B cell (primary cell): ENCODE measurements around the gene DEXI. TPM values are rescaled to one million over a fixed set of nuclear protein-coding genes. Genes with fewer than 3 reads are reported as not detected.

Experiments
- ATAC-seq: fragments of 200-7000 bp; cut with Tn5 transposase; one replicate; pipeline ENCODE4 v1.10.0; 2021; ENCODE audit warnings: low read depth, mild to moderate bottlenecking, moderate number of reproducible peaks, moderate library complexity
- CTCF ChIA-PET: fragments of 350-600 bp; sonication (Branson Sonifier 250); formaldehyde crosslinking; loops from one replicate; lab custom pipeline; 2021; ENCODE audit warnings: antibody characterized with exemption, inconsistent platforms; lab: Charles Lee
- POLR2A ChIA-PET: fragments of 350-600 bp; sonication (Branson Sonifier 250); formaldehyde crosslinking; loops from one replicate; lab custom pipeline; 2021; ENCODE audit warnings: antibody characterized with exemption; lab: Charles Lee
- DNase-seq: peaks from one replicate; pipeline ENCODE4 v3.0.0; 2013
- H2AFZ ChIP-seq: 2 replicates; pipeline ENCODE4 v1.6.1; 2012; ENCODE audit warnings: mild to moderate bottlenecking, low read depth, low read length; ENCODE audit not compliant: insufficient read depth, poor library complexity, severe bottlenecking
- H3K27ac ChIP-seq, 2 donors: 1 replicate in 1 of 2; 2 replicates in 1 of 2; pipeline ENCODE4 v1.5.1; 2012 to 2013; ENCODE audit warnings: low read length in 2 of 2, mild to moderate bottlenecking in 2 of 2, moderate library complexity in 1 of 2
- H3K27me3 ChIP-seq, 4 experiments: fragments of 200-600 bp in 1 of 4; sonication (generic) in 1 of 4; replicated peaks in 1 of 4; 1 replicate in 2 of 4; 2 replicates in 2 of 4; pipeline versions ENCODE4 v1.6.1 to v1.7.0; 2013 to 2016; ENCODE audit warnings: low read length in 3 of 4, mild to moderate bottlenecking in 2 of 4, mixed read lengths in 1 of 4, moderate library complexity in 1 of 4; ENCODE audit not compliant: insufficient read depth in 4 of 4, control insufficient read depth in 3 of 4; ENCODE audit errors: control extremely low read depth in 1 of 4
- H3K36me3 ChIP-seq, 2 experiments: replicated peaks in 1 of 2; 1 replicate in 1 of 2; 2 replicates in 1 of 2; pipeline versions ENCODE4 v1.6.1 to v1.7.1; 2013; ENCODE audit warnings: low read length in 1 of 2; ENCODE audit not compliant: insufficient read depth in 2 of 2, control insufficient read depth in 1 of 2; ENCODE audit errors: control extremely low read depth in 1 of 2, extremely low read depth in 1 of 2
- H3K4me1 ChIP-seq, 2 donors: fragments of 200-600 bp in 1 of 2; sonication (generic) in 1 of 2; 1 replicate in 1 of 2; 2 replicates in 1 of 2; pipeline versions ENCODE4 v1.5.1 to v1.6.1; 2013 to 2017; ENCODE audit warnings: low read length in 2 of 2; ENCODE audit not compliant: control insufficient read depth in 2 of 2, insufficient read depth in 2 of 2
- H3K4me2 ChIP-seq: replicated peaks from 2 replicates; pipeline ENCODE3; 2012; ENCODE audit warnings: mild to moderate bottlenecking, low read depth, low read length; ENCODE audit not compliant: poor library complexity, severe bottlenecking
- H3K4me3 ChIP-seq, 5 experiments: fragments of 200-600 bp in 1 of 5; sonication (generic) in 1 of 5; 1 replicate in 3 of 5; 2 replicates in 2 of 5; pipeline versions ENCODE4 v1.5.1 to v1.7.0; 2011 to 2016; ENCODE audit warnings: low read length in 4 of 5, mild to moderate bottlenecking in 4 of 5, low read depth in 2 of 5, control low read depth in 1 of 5, moderate library complexity in 1 of 5; ENCODE audit not compliant: insufficient read depth in 1 of 5; ENCODE audit errors: control extremely low read depth in 1 of 5, extremely low read depth in 1 of 5
- H3K79me2 ChIP-seq: fragments of 200-600 bp; sonication (generic); one replicate; pipeline ENCODE4 v1.6.0; 2016; ENCODE audit warnings: low read length; ENCODE audit not compliant: control insufficient read depth, insufficient read depth
- H3K9ac ChIP-seq: fragments of 200-600 bp; sonication (generic); 2 replicates; pipeline ENCODE4 v1.6.1; 2017; ENCODE audit warnings: mild to moderate bottlenecking, low read length, moderate library complexity
- H3K9me3 ChIP-seq, 3 donors: one replicate each; pipeline versions ENCODE4 v1.6.1 to v1.7.1; 2013; ENCODE audit warnings: low read length in 2 of 3; ENCODE audit not compliant: control insufficient read depth in 2 of 3, insufficient read depth in 1 of 3; ENCODE audit errors: control extremely low read depth in 1 of 3
- H4K20me1 ChIP-seq: 2 replicates; pipeline ENCODE4 v1.6.0; 2012; ENCODE audit warnings: mild to moderate bottlenecking, low read length; ENCODE audit not compliant: insufficient read depth, control insufficient read depth, poor library complexity, severe bottlenecking
- H3K27ac Mint-ChIP-seq: one replicate; pipeline ENCODE4 v1.8.0; 2021; ENCODE audit warnings: mixed read lengths
- H3K27me3 Mint-ChIP-seq: one replicate; pipeline ENCODE4 v1.8.0; 2021; ENCODE audit warnings: mixed read lengths
- H3K4me1 Mint-ChIP-seq: one replicate; pipeline ENCODE4 v1.8.0; 2021; ENCODE audit warnings: mixed read lengths
- H3K4me3 Mint-ChIP-seq: one replicate; pipeline ENCODE4 v1.8.0; 2021; ENCODE audit warnings: mixed read lengths
- H3K9me3 Mint-ChIP-seq: one replicate; pipeline ENCODE4 v1.8.0; 2022; ENCODE audit warnings: mixed read lengths; ENCODE audit not compliant: insufficient read depth
- CTCF ChIP-seq: fragments of 200-600 bp; IDR thresholded peaks from one replicate; pipeline ENCODE4 v1.8.0; 2022; ENCODE audit warnings: antibody characterized with exemption, mild to moderate bottlenecking
- EZH2 ChIP-seq: IDR thresholded peaks from 2 replicates; pipeline ENCODE4 v1.6.1; 2012; ENCODE audit warnings: borderline replicate concordance, low read depth, mild to moderate bottlenecking, moderate library complexity, low read length; ENCODE audit not compliant: insufficient read depth, poor library complexity, severe bottlenecking
- WGBS: methylation state at CpG from one replicate; pipeline ENCODE4 v1.1.5; 2013; ENCODE audit warnings: missing lambda C conversion rate; ENCODE audit not compliant: insufficient coverage; 5-methylcytosine and 5-hydroxymethylcytosine counted together
- intact Hi-C: fragments of 100-400 bp; cut with micrococcal nuclease; formaldehyde crosslinking; loops from one replicate; pipeline ENCODE4 v1.10.0; 2022
- polyA plus RNA-seq: library from polyadenylated mRNA; depleted of rRNA; stranded (reverse); fragments of >200 nt; gene quantifications from 2 replicates; pipeline ENCODE4 v1.2.3, GENCODE V29; 2012
- total RNA-seq, 2 donors: library from RNA; stranded (reverse); fragments of 120-200 nt in 1 of 2; gene quantifications; 1 replicate in 1 of 2; 2 replicates in 1 of 2; pipeline versions ENCODE4 v1.2.3 to v1.2.4, GENCODE V29; 2013 to 2022

DEXI gene
- total and polyA plus RNA-seq, 2 donors (not counting 1 experiment from before 2014, with no cell fraction given), result 9.1 to 17.7 TPM

- Histone ChIP-seq H3K79me2 (peaks cover 34% of the 10 kb centered on the region), H3K27ac (peak overlapping the region; percentile 25 to 72), H2AFZ (no peak overlapping the region), H3K9me3 (no peaks in the 10 kb centered on the region), H3K4me1 (peaks cover 55 to 75% of the 10 kb centered on the region in 2 donors), H4K20me1 (peaks cover 86% of the 10 kb centered on the region), H3K27me3 (no peaks in the 10 kb centered on the region), H3K4me2 (peak overlapping the region; percentile 91), H3K36me3 (peaks cover 0 to 41% of the 10 kb centered on the region in 2 experiments), H3K9ac (peak overlapping the region; percentile 21), H3K4me3 (no peak overlapping the region)
- intact Hi-C loops, result no loop called here
- TF ChIP-seq CTCF, result no peak
- no peak for TF ChIP-seq EZH2
- no peaks in the 10 kb centered on the region for H3K27me3 Mint-ChIP-seq
- H3K4me1 Mint-ChIP-seq, result peaks cover 80% of the 10 kb centered on the region
- ChIA-PET CTCF (interaction anchor here (0.6 to 3.2 kb wide), 5 partner anchors 20 to 428 kb away, joined by 3 to 14 read pairs (median 3); no protein-coding TSS in a partner anchor), POLR2A (interaction anchor here (0.6 to 1.1 kb wide), 6 partner anchors 67 to 1038 kb away, joined by 3 to 4 read pairs (median 3); partner anchors contain the start of gene SNX29)
- no peaks in the 10 kb centered on the region for H3K9me3 Mint-ChIP-seq
- no peak for ATAC-seq
- peak overlapping the region; percentile 53 for H3K4me3 Mint-ChIP-seq
- H3K27ac Mint-ChIP-seq, result peak overlapping the region; percentile 80
- 11% methylated on average over 4 of the region's 7 CpGs for WGBS
- peak; percentile 48 for DNase-seq
Observed at GRCh38 chr16:10938321-10938720, 3.9 kb downstream of the DEXI start.

GRCh38 chr16:10937068-10937859 lies 5.0 kb downstream of the DEXI start:
- H4K20me1 ChIP-seq, result peaks cover 84% of the 10 kb centered on the region
- no peaks in the 10 kb centered on the region for H3K9me3 Mint-ChIP-seq
- 40% methylated on average over 9 of the region's 11 CpGs for WGBS
- H3K4me3 Mint-ChIP-seq, result peak overlapping the region; percentile 32
- peaks cover 0 to 46% of the 10 kb centered on the region in 2 experiments for H3K36me3 ChIP-seq
- H3K27ac ChIP-seq, result peak overlapping the region; percentile 20 to 72
- ATAC-seq, result no peak
- no peaks in the 10 kb centered on the region for H3K9me3 ChIP-seq
- no peak overlapping the region for H3K9ac ChIP-seq
- CTCF ChIA-PET, result interaction anchor here (0.9 to 3.2 kb wide), 7 partner anchors 16 to 427 kb away, joined by 3 to 14 read pairs (median 3); no protein-coding TSS in a partner anchor
- H3K27me3 Mint-ChIP-seq, result no peaks in the 10 kb centered on the region
- H3K4me2 ChIP-seq, result peak overlapping the region; percentile 91
- peak; percentile 41 for DNase-seq
- H3K27me3 ChIP-seq, result no peaks in the 10 kb centered on the region
- peaks cover 79% of the 10 kb centered on the region for H3K4me1 Mint-ChIP-seq
- POLR2A ChIA-PET, result interaction anchor here (0.6 to 1.4 kb wide), 8 partner anchors 10 to 1039 kb away, joined by 3 to 4 read pairs (median 3); partner anchors contain the start of genes CIITA and SNX29
- no peak overlapping the region for H2AFZ ChIP-seq
- peaks cover 26% of the 10 kb centered on the region for H3K79me2 ChIP-seq
- no peak overlapping the region for H3K4me3 ChIP-seq
- intact Hi-C loops, result no loop called here
- no peak for TF ChIP-seq EZH2
- TF ChIP-seq CTCF, result no peak
- H3K27ac Mint-ChIP-seq, result peak overlapping the region; percentile 81
- H3K4me1 ChIP-seq, result peaks cover 47 to 65% of the 10 kb centered on the region in 2 donors
